NCI-H2196 (cell line): ENCODE data around the gene UQCC2.

ENCODE experiments used
- DNase-seq: peaks from one replicate; lab custom pipeline; 2025; ENCODE audit not compliant: unreplicated experiment; lab: John Stamatoyannopoulos, UW

Gene UQCC2

GRCh38 chr6:33744001-33744848 is 32.7 kb upstream of the UQCC2 start:
- peak; percentile 99 for DNase-seq

GRCh38 chr6:33742837-33743236 is 31.3 kb upstream of the UQCC2 start:
- no peak for DNase-seq

- no peak for DNase-seq
Observed at GRCh38 chr6:33742092-33742491, 30.6 kb upstream of the UQCC2 start.

GRCh38 chr6:33740794-33741193 is 29.3 kb upstream of the UQCC2 start:
- DNase-seq, result no peak

GRCh38 chr6:33740204-33740608 is 28.7 kb upstream of the UQCC2 start:
- no peak for DNase-seq

- DNase-seq, result no peak
Observed at GRCh38 chr6:33739571-33739970, 28.1 kb upstream of the UQCC2 start.

GRCh38 chr6:33738879-33739278 is 27.4 kb upstream of the UQCC2 start:
- DNase-seq, result no peak

- DNase-seq, result no peak
Observed at GRCh38 chr6:33738153-33738552, 26.7 kb upstream of the UQCC2 start.

GRCh38 chr6:33737267-33738026 is 25.9 kb upstream of the UQCC2 start:
- no peak for DNase-seq

- DNase-seq, result no peak
Observed at GRCh38 chr6:33735216-33735615, 23.7 kb upstream of the UQCC2 start.

- no peak for DNase-seq
Observed at GRCh38 chr6:33733709-33734007, 22.2 kb upstream of the UQCC2 start.

GRCh38 chr6:33732817-33733708 is 21.6 kb upstream of the UQCC2 start:
- no peak for DNase-seq

GRCh38 chr6:33732385-33732784 is 20.9 kb upstream of the UQCC2 start:
- DNase-seq, result no peak

- peak; percentile 47 for DNase-seq
Observed at GRCh38 chr6:33731751-33732282, 20.3 kb upstream of the UQCC2 start.

GRCh38 chr6:33731035-33731434 is 19.5 kb upstream of the UQCC2 start:
- DNase-seq, result no peak

- DNase-seq, result no peak
Observed at GRCh38 chr6:33730611-33731010, 19.1 kb upstream of the UQCC2 start.

- DNase-seq, result no peak
Observed at GRCh38 chr6:33729059-33729458, 17.6 kb upstream of the UQCC2 start.

- DNase-seq, result no peak
Observed at GRCh38 chr6:33728438-33728837, 16.9 kb upstream of the UQCC2 start.

- no peak for DNase-seq
Observed at GRCh38 chr6:33727932-33728331, 16.4 kb upstream of the UQCC2 start.

- DNase-seq, result no peak
Observed at GRCh38 chr6:33727126-33727525, 15.6 kb upstream of the UQCC2 start.

GRCh38 chr6:33726696-33727095 is 15.2 kb upstream of the UQCC2 start:
- no peak for DNase-seq
